ENCODE data around the gene MPI.
"Not testable (repeated sequence)": the region's sequence is repeated elsewhere in the genome, so short reads cannot be mapped to it uniquely, and the experiment has no call there.

MPI gene

GRCh38 chr15:74907163-74907870 lies 17.5 kb downstream of the MPI start:
- Mint-ChIP-seq H3K27me3 (no peaks in the 10 kb centered on the region), H3K36me3 (peaks cover 24 to 38% of the 10 kb centered on the region in 2 donors), H3K27ac (peak overlapping the region; percentile 95), H3K4me1 (peaks cover 19 to 36% of the 10 kb centered on the region in 2 donors), H3K9me3 (no peaks in the 10 kb centered on the region), H3K4me3 (peak overlapping the region; percentile 89 to 96)
- ATAC-seq (replicated peaks) (peak; percentile 2 to 9), DNase-seq (no peak)

- Mint-ChIP-seq H3K9me3 (no peaks in the 10 kb centered on the region), H3K36me3 (peaks cover 17 to 32% of the 10 kb centered on the region in 2 donors)
Measured at GRCh38 chr15:74908635-74909034, 18.8 kb downstream of the MPI start.

GRCh38 chr15:74913041-74913440 lies 23.2 kb downstream of the MPI start:
- DNase-seq (no peak), ATAC-seq (replicated peaks) (no peak)
- Mint-ChIP-seq H3K4me3 (no peak overlapping the region), H3K4me1 (no peaks in the 10 kb centered on the region), H3K27ac (no peak overlapping the region), H3K9me3 (no peaks in the 10 kb centered on the region), H3K27me3 (no peaks in the 10 kb centered on the region), H3K36me3 (peaks cover 27% of the 10 kb centered on the region in 2 donors)

More at GRCh38 chr15:74908635-74909034, 18.8 kb downstream of the MPI start:
- DNase-seq: no peak
- Mint-ChIP-seq H3K27me3 (no peaks in the 10 kb centered on the region), H3K4me3 (no peak overlapping the region), H3K4me1 (peaks cover 15 to 31% of the 10 kb centered on the region in 2 donors), H3K27ac (no peak overlapping the region)
- no peak for ATAC-seq (replicated peaks)

GRCh38 chr15:74913799-74914198 lies 24.0 kb downstream of the MPI start:
- not testable (repeated sequence) for H3K4me1 Mint-ChIP-seq; H3K4me3 Mint-ChIP-seq; H3K9me3 Mint-ChIP-seq; ATAC-seq (replicated peaks); H3K27ac Mint-ChIP-seq; H3K27me3 Mint-ChIP-seq; DNase-seq
- H3K36me3 Mint-ChIP-seq: peaks cover 32 to 33% of the 10 kb centered on the region in 2 donors

- Mint-ChIP-seq H3K4me3 (no peak overlapping the region), H3K36me3 (peaks cover 37 to 44% of the 10 kb centered on the region in 2 donors), H3K27ac (no peak overlapping the region), H3K4me1 (no peaks in the 10 kb centered on the region), H3K9me3 (no peaks in the 10 kb centered on the region), H3K27me3 (no peaks in the 10 kb centered on the region)
- ATAC-seq (replicated peaks): no peak
- no peak for DNase-seq
Measured at GRCh38 chr15:74917676-74918075, 27.8 kb downstream of the MPI start.

- Mint-ChIP-seq H3K27me3 (no peaks in the 10 kb centered on the region), H3K4me3 (no peak overlapping the region), H3K4me1 (no peaks in the 10 kb centered on the region), H3K9me3 (no peaks in the 10 kb centered on the region), H3K27ac (no peak overlapping the region), H3K36me3 (peaks cover 25 to 41% of the 10 kb centered on the region in 2 donors)
- ATAC-seq (replicated peaks) (no peak), DNase-seq (no peak)
Measured at GRCh38 chr15:74920456-74920855, 30.6 kb downstream of the MPI start.

GRCh38 chr15:74924525-74924924 lies 34.7 kb downstream of the MPI start:
- Mint-ChIP-seq H3K27me3 (no peaks in the 10 kb centered on the region), H3K4me1 (no peaks in the 10 kb centered on the region)

GRCh38 chr15:74928771-74929198 lies 38.9 kb downstream of the MPI start:
- H3K9me3 Mint-ChIP-seq: no peaks in the 10 kb centered on the region
- no peak overlapping the region for H3K4me3 Mint-ChIP-seq
- peaks cover 0 to 5% of the 10 kb centered on the region in 2 donors for H3K4me1 Mint-ChIP-seq
- no peak for ATAC-seq (replicated peaks)
- H3K36me3 Mint-ChIP-seq: peaks cover 9 to 14% of the 10 kb centered on the region in 2 donors
- no peak for DNase-seq
- no peaks in the 10 kb centered on the region for H3K27me3 Mint-ChIP-seq
- H3K27ac Mint-ChIP-seq: no peak overlapping the region

More at GRCh38 chr15:74924525-74924924, 34.7 kb downstream of the MPI start:
- no peak overlapping the region for H3K4me3 Mint-ChIP-seq
- peaks cover 15 to 28% of the 10 kb centered on the region in 2 donors for H3K36me3 Mint-ChIP-seq
- no peak overlapping the region for H3K27ac Mint-ChIP-seq
- H3K9me3 Mint-ChIP-seq: no peaks in the 10 kb centered on the region
- DNase-seq (no peak), ATAC-seq (replicated peaks) (no peak)

GRCh38 chr15:74933573-74933972 lies 43.7 kb downstream of the MPI start:
- no peak overlapping the region for H3K27ac Mint-ChIP-seq
- DNase-seq (no peak), ATAC-seq (replicated peaks) (no peak)
- peaks cover 8 to 12% of the 10 kb centered on the region in 2 donors for H3K36me3 Mint-ChIP-seq
- peaks cover 6 to 20% of the 10 kb centered on the region in 2 donors for H3K4me1 Mint-ChIP-seq
- H3K9me3 Mint-ChIP-seq: no peaks in the 10 kb centered on the region
- no peak overlapping the region for H3K4me3 Mint-ChIP-seq
- no peaks in the 10 kb centered on the region for H3K27me3 Mint-ChIP-seq

GRCh38 chr15:74935193-74935592 lies 45.4 kb downstream of the MPI start:
- Mint-ChIP-seq H3K4me1 (peaks cover 6 to 20% of the 10 kb centered on the region in 2 donors), H3K36me3 (peaks cover 7 to 12% of the 10 kb centered on the region in 2 donors), H3K4me3 (peak overlapping the region; percentile 62 to 63)
- H3K27me3 Mint-ChIP-seq; ATAC-seq (replicated peaks); H3K27ac Mint-ChIP-seq; DNase-seq; H3K9me3 Mint-ChIP-seq: not testable (repeated sequence)

GRCh38 chr15:74937272-74937589 lies 47.4 kb downstream of the MPI start:
- Mint-ChIP-seq H3K36me3 (peaks cover 3 to 7% of the 10 kb centered on the region in 2 donors), H3K4me1 (peaks cover 6 to 20% of the 10 kb centered on the region in 2 donors), H3K27ac (peak overlapping the region; percentile 91), H3K27me3 (no peaks in the 10 kb centered on the region), H3K9me3 (no peaks in the 10 kb centered on the region), H3K4me3 (peak overlapping the region; percentile 85 to 90)
- ATAC-seq (replicated peaks): peak in 1 of 2 donors; percentile 26
- DNase-seq: no peak

GRCh38 chr15:74937590-74938371 lies 47.9 kb downstream of the MPI start, which contains the start of gene COX5A:
TSS of gene COX5A (minus strand) at chr15:74938073. CDS start at chr15:74938014, 59 bp downstream.
- Mint-ChIP-seq H3K4me3 (peak within 1 kb of the TSS; percentile 85 to 90), H3K9me3 (no peaks in the 10 kb centered on the region), H3K4me1 (peaks cover 6 to 20% of the 10 kb centered on the region in 2 donors), H3K36me3 (peaks cover 3 to 7% of the 10 kb centered on the region in 2 donors), H3K27ac (peak within 1 kb of the TSS; percentile 96), H3K27me3 (no peaks in the 10 kb centered on the region)
- DNase-seq: peak; percentile 95
- ATAC-seq (replicated peaks): peak; percentile 96

- Mint-ChIP-seq H3K36me3 (no peaks in the 10 kb centered on the region), H3K4me3 (no peak overlapping the region), H3K27ac (no peak overlapping the region), H3K27me3 (peaks cover 7 to 8% of the 10 kb centered on the region in 2 donors), H3K9me3 (no peaks in the 10 kb centered on the region), H3K4me1 (peaks cover 6 to 8% of the 10 kb centered on the region in 2 donors)
- DNase-seq (peak; percentile 57), ATAC-seq (replicated peaks) (peak; percentile 86 to 89)
Measured at GRCh38 chr15:74950078-74950908, 60.5 kb downstream of the MPI start.

- peaks cover 8 to 14% of the 10 kb centered on the region in 2 donors for H3K4me1 Mint-ChIP-seq
- H3K36me3 Mint-ChIP-seq: no peaks in the 10 kb centered on the region
- no peak overlapping the region for H3K4me3 Mint-ChIP-seq
- no peaks in the 10 kb centered on the region for H3K9me3 Mint-ChIP-seq
- DNase-seq (no peak), ATAC-seq (replicated peaks) (no peak)
- H3K27ac Mint-ChIP-seq: no peak overlapping the region
- peaks cover 10 to 15% of the 10 kb centered on the region in 2 donors for H3K27me3 Mint-ChIP-seq
Measured at GRCh38 chr15:74951006-74951405, 61.2 kb downstream of the MPI start.
